Activated B cell treated with CpG ODN at 0.5 μM for 24 hours (primary cell): ENCODE measurements around the gene TAOK3. TPM values are rescaled to one million over a fixed set of nuclear protein-coding genes. Genes with fewer than 3 reads are reported as not detected.
"Not testable (repeated sequence)": the region's sequence is repeated elsewhere in the genome, so short reads cannot be mapped to it uniquely, and the experiment has no call there.

ENCODE experiments used
- ATAC-seq: fragments of 200-7000 bp; cut with Tn5 transposase; one replicate; pipeline ENCODE4 v1.10.0; 2021; ENCODE audit warnings: low read depth, mild to moderate bottlenecking, moderate library complexity
- CTCF ChIA-PET: fragments of 350-600 bp; sonication (Branson Sonifier 250); formaldehyde crosslinking; loops from one replicate; lab custom pipeline; 2021; ENCODE audit warnings: antibody characterized with exemption; lab: Charles Lee
- POLR2A ChIA-PET: fragments of 350-600 bp; sonication (Branson Sonifier 250); formaldehyde crosslinking; loops from one replicate; lab custom pipeline; 2021; ENCODE audit warnings: antibody characterized with exemption; lab: Charles Lee
- DNase-seq: peaks from one replicate; pipeline ENCODE4 v3.0.0; 2022
- H3K27ac Mint-ChIP-seq: one replicate; pipeline ENCODE4 v1.8.0; 2020; ENCODE audit warnings: mixed read lengths
- H3K27me3 Mint-ChIP-seq: one replicate; pipeline ENCODE4 v1.8.0; 2021; ENCODE audit warnings: mixed read lengths
- H3K36me3 Mint-ChIP-seq: one replicate; pipeline ENCODE4 v1.8.0; 2021; ENCODE audit warnings: low read depth, mixed read lengths
- H3K4me1 Mint-ChIP-seq: one replicate; pipeline ENCODE4 v1.8.0; 2021; ENCODE audit warnings: mixed read lengths
- H3K4me3 Mint-ChIP-seq: one replicate; pipeline ENCODE4 v1.8.0; 2020; ENCODE audit warnings: mild to moderate bottlenecking, mixed read lengths
- H3K9me3 Mint-ChIP-seq: one replicate; pipeline ENCODE4 v1.8.0; 2020; ENCODE audit warnings: mixed read lengths
- CTCF ChIP-seq: fragments of 200-600 bp; IDR thresholded peaks from one replicate; pipeline ENCODE4 v1.8.0; 2022; ENCODE audit warnings: antibody characterized with exemption, mild to moderate bottlenecking
- intact Hi-C: fragments of 100-400 bp; cut with micrococcal nuclease; formaldehyde crosslinking; loops from one replicate; pipeline ENCODE4 v1.15.1; 2024
- total RNA-seq: library from RNA; stranded (reverse); gene quantifications from 2 replicates; pipeline ENCODE4 v1.2.3, GENCODE V29; 2022

The TAOK3 gene
- total RNA-seq, 1 donor from 2014 or later: 86.9 TPM

GRCh38 chr12:118310320-118310719, 62.4 kb downstream of the TAOK3 start:
- Mint-ChIP-seq H3K36me3 (peaks cover 2% of the 10 kb centered on the region), H3K27ac (no peak overlapping the region), H3K9me3 (no peaks in the 10 kb centered on the region), H3K4me1 (peaks cover 47% of the 10 kb centered on the region), H3K27me3 (no peaks in the 10 kb centered on the region), H3K4me3 (no peak overlapping the region)
- intact Hi-C loops: no loop called here
- POLR2A ChIA-PET: interaction anchor here (1.0 kb wide), 1 partner anchor 10 kb away, joined by 3 read pairs; no protein-coding TSS in a partner anchor
- CTCF ChIA-PET: interaction anchor here (0.6 to 1.1 kb wide), 3 partner anchors 11 to 127 kb away, joined by 3 read pairs; no protein-coding TSS in a partner anchor
- no peak for TF ChIP-seq CTCF
- DNase-seq: no peak
- ATAC-seq: no peak

GRCh38 chr12:118308006-118308405, 64.7 kb downstream of the TAOK3 start:
- H3K36me3 Mint-ChIP-seq, intact Hi-C loops, ATAC-seq, H3K27ac Mint-ChIP-seq, H3K27me3 Mint-ChIP-seq, DNase-seq, H3K4me3 Mint-ChIP-seq, H3K9me3 Mint-ChIP-seq: not testable (repeated sequence)
- CTCF ChIA-PET: interaction anchor here (0.7 kb wide), 1 partner anchor 68 kb away, joined by 3 read pairs; the partner anchor contains the start of gene SUDS3
- POLR2A ChIA-PET: interaction anchor here (1.0 kb wide), 1 partner anchor 68 kb away, joined by 3 read pairs; no protein-coding TSS in a partner anchor
- H3K4me1 Mint-ChIP-seq: peaks cover 42% of the 10 kb centered on the region

- intact Hi-C loops: no loop called here
- no peaks in the 10 kb centered on the region for H3K9me3 Mint-ChIP-seq
- peak; percentile 57 for ATAC-seq
- no peaks in the 10 kb centered on the region for H3K27me3 Mint-ChIP-seq
- H3K27ac Mint-ChIP-seq: peak overlapping the region; percentile 3
- DNase-seq: no peak
- CTCF ChIA-PET: interaction anchor here (0.7 kb wide), 1 partner anchor 69 kb away, joined by 3 read pairs; the partner anchor contains the start of gene SUDS3
- peak overlapping the region; percentile 24 for H3K4me3 Mint-ChIP-seq
- no peak for TF ChIP-seq CTCF
- peaks cover 2% of the 10 kb centered on the region for H3K36me3 Mint-ChIP-seq
- POLR2A ChIA-PET: interaction anchor here (0.5 to 1.0 kb wide), 5 partner anchors 23 to 140 kb away, joined by 3 to 16 read pairs (median 5); no protein-coding TSS in a partner anchor
- H3K4me1 Mint-ChIP-seq: peaks cover 42% of the 10 kb centered on the region
Observed at GRCh38 chr12:118307069-118307954, 65.4 kb downstream of the TAOK3 start.

- ATAC-seq (no peak), DNase-seq (no peak)
- no peak for TF ChIP-seq CTCF
- peaks cover 57% of the 10 kb centered on the region for H3K4me1 Mint-ChIP-seq
- no peak overlapping the region for H3K4me3 Mint-ChIP-seq
- no peak overlapping the region for H3K27ac Mint-ChIP-seq
- ChIA-PET POLR2A (no interaction called here), CTCF (no interaction called here)
- intact Hi-C loops: no loop called here
- no peaks in the 10 kb centered on the region for H3K36me3 Mint-ChIP-seq
- no peaks in the 10 kb centered on the region for H3K27me3 Mint-ChIP-seq
- H3K9me3 Mint-ChIP-seq: no peaks in the 10 kb centered on the region
Observed at GRCh38 chr12:118304093-118304492, 68.6 kb downstream of the TAOK3 start.

GRCh38 chr12:118302053-118302452, 70.7 kb downstream of the TAOK3 start:
- no peak for TF ChIP-seq CTCF
- POLR2A ChIA-PET: no interaction called here
- H3K4me1 Mint-ChIP-seq: peaks cover 41% of the 10 kb centered on the region
- H3K36me3 Mint-ChIP-seq: peaks cover 4% of the 10 kb centered on the region
- DNase-seq (no peak), ATAC-seq (no peak)
- no peak overlapping the region for H3K27ac Mint-ChIP-seq
- H3K4me3 Mint-ChIP-seq: no peak overlapping the region
- no peaks in the 10 kb centered on the region for H3K27me3 Mint-ChIP-seq
- intact Hi-C loops: no loop called here
- no peaks in the 10 kb centered on the region for H3K9me3 Mint-ChIP-seq
- CTCF ChIA-PET: no interaction called here
